Measurements from ENCODE around the gene LMO1.

- TF ChIP-seq, protein P1, sequence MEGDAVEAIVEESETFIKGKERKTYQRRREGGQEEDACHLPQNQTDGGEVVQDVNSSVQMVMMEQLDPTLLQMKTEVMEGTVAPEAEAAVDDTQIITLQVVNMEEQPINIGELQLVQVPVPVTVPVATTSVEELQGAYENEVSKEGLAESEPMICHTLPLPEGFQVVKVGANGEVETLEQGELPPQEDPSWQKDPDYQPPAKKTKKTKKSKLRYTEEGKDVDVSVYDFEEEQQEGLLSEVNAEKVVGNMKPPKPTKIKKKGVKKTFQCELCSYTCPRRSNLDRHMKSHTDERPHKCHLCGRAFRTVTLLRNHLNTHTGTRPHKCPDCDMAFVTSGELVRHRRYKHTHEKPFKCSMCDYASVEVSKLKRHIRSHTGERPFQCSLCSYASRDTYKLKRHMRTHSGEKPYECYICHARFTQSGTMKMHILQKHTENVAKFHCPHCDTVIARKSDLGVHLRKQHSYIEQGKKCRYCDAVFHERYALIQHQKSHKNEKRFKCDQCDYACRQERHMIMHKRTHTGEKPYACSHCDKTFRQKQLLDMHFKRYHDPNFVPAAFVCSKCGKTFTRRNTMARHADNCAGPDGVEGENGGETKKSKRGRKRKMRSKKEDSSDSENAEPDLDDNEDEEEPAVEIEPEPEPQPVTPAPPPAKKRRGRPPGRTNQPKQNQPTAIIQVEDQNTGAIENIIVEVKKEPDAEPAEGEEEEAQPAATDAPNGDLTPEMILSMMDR (IDR thresholded peaks at IDR 0.05) = no peak
- no peak for TF ChIP-seq POLR2A (IDR thresholded peaks at IDR 0.05)
These were observed 45.3 kb downstream of the LMO1 start for GRCh38 chr11:8218409-8218808.

Measured in testis (tissue), 2 donors.